Osteocyte (in vitro differentiated cells): Measurements from ENCODE around the gene LRRC63. TPM values are rescaled to one million over a fixed set of nuclear protein-coding genes. Genes with fewer than 3 reads are reported as not detected.

ENCODE experiments used
- DNase-seq: peaks from one replicate; pipeline ENCODE4 v3.0.0; 2021; ENCODE audit warnings: mixed read lengths; ENCODE audit not compliant: unreplicated experiment; ENCODE audit errors: extremely low spot score
- H3K27ac Mint-ChIP-seq: one replicate; pipeline ENCODE4 v1.8.0; 2021; ENCODE audit warnings: mild to moderate bottlenecking, mixed read lengths; ENCODE audit not compliant: unreplicated experiment
- H3K27me3 Mint-ChIP-seq: one replicate; pipeline ENCODE4 v1.8.0; 2021; ENCODE audit warnings: mixed read lengths; ENCODE audit not compliant: unreplicated experiment
- H3K36me3 Mint-ChIP-seq: one replicate; pipeline ENCODE4 v1.8.0; 2021; ENCODE audit warnings: mixed read lengths; ENCODE audit not compliant: unreplicated experiment
- H3K4me1 Mint-ChIP-seq: one replicate; pipeline ENCODE4 v1.8.0; 2021; ENCODE audit warnings: mixed read lengths; ENCODE audit not compliant: unreplicated experiment
- H3K4me3 Mint-ChIP-seq: one replicate; pipeline ENCODE4 v1.8.0; 2021; ENCODE audit warnings: mild to moderate bottlenecking, moderate library complexity, mixed read lengths; ENCODE audit not compliant: unreplicated experiment
- H3K9me3 Mint-ChIP-seq: one replicate; pipeline ENCODE4 v1.8.0; 2021; ENCODE audit warnings: mixed read lengths; ENCODE audit not compliant: unreplicated experiment
- CTCF ChIP-seq: fragments of 200-600 bp; sonication (generic); IDR thresholded peaks from 2 replicates; pipeline ENCODE4 v1.5.0; 2021; ENCODE audit warnings: antibody characterized with exemption, mild to moderate bottlenecking, moderate library complexity
- total RNA-seq: library from RNA; stranded (reverse); gene quantifications from 2 replicates; pipeline ENCODE4 v1.2.1, GENCODE V29; 2021

Gene LRRC63
- total RNA-seq, 1 donor from 2014 or later = not detected

- Mint-ChIP-seq H3K4me3 (no peak overlapping the region), H3K27ac (no peak overlapping the region), H3K27me3 (peaks cover 14% of the 10 kb centered on the region), H3K9me3 (no peaks in the 10 kb centered on the region), H3K36me3 (no peaks in the 10 kb centered on the region), H3K4me1 (no peaks in the 10 kb centered on the region)
- no peak for DNase-seq
- TF ChIP-seq CTCF = no peak
Observed at GRCh38 chr13:46185634-46186033, 26.1 kb upstream of the LRRC63 start.

- no peak for TF ChIP-seq CTCF
- no peak for DNase-seq
- no peaks in the 10 kb centered on the region for H3K36me3 Mint-ChIP-seq
- no peaks in the 10 kb centered on the region for H3K9me3 Mint-ChIP-seq
- H3K27ac Mint-ChIP-seq = no peak overlapping the region
- H3K4me3 Mint-ChIP-seq = no peak overlapping the region
- H3K4me1 Mint-ChIP-seq = no peaks in the 10 kb centered on the region
- peaks cover 13% of the 10 kb centered on the region for H3K27me3 Mint-ChIP-seq
Observed at GRCh38 chr13:46192412-46192811, 19.3 kb upstream of the LRRC63 start.

- no peak overlapping the region for H3K4me3 Mint-ChIP-seq
- H3K4me1 Mint-ChIP-seq = no peaks in the 10 kb centered on the region
- no peaks in the 10 kb centered on the region for H3K9me3 Mint-ChIP-seq
- no peak for TF ChIP-seq CTCF
- H3K36me3 Mint-ChIP-seq = no peaks in the 10 kb centered on the region
- H3K27ac Mint-ChIP-seq = no peak overlapping the region
- DNase-seq = no peak
- H3K27me3 Mint-ChIP-seq = no peaks in the 10 kb centered on the region
Observed at GRCh38 chr13:46195016-46195415, 16.7 kb upstream of the LRRC63 start.

GRCh38 chr13:46197299-46198048, 14.3 kb upstream of the LRRC63 start:
- H3K27me3 Mint-ChIP-seq = no peaks in the 10 kb centered on the region
- no peaks in the 10 kb centered on the region for H3K9me3 Mint-ChIP-seq
- H3K36me3 Mint-ChIP-seq = no peaks in the 10 kb centered on the region
- no peaks in the 10 kb centered on the region for H3K4me1 Mint-ChIP-seq
- no peak overlapping the region for H3K27ac Mint-ChIP-seq
- TF ChIP-seq CTCF = no peak
- no peak for DNase-seq
- H3K4me3 Mint-ChIP-seq = no peak overlapping the region

- Mint-ChIP-seq H3K36me3 (no peaks in the 10 kb centered on the region), H3K4me3 (no peak overlapping the region), H3K4me1 (no peaks in the 10 kb centered on the region), H3K9me3 (no peaks in the 10 kb centered on the region), H3K27me3 (no peaks in the 10 kb centered on the region), H3K27ac (no peak overlapping the region)
- no peak for DNase-seq
- TF ChIP-seq CTCF = no peak
Observed at GRCh38 chr13:46198696-46199193, 13.0 kb upstream of the LRRC63 start.
